SK-N-SH treated with all-trans-retinoic acid at 6 μM for 48 hours (cell line): ENCODE results near the gene TSHZ2.

ENCODE experiments used
- ATAC-seq: fragments of 200-7000 bp; cut with Tn5 transposase; 3 replicates; pipeline ENCODE4 v1.9.1; 2020; ENCODE audit warnings: mild to moderate bottlenecking, moderate library complexity
- ESRRG ChIP-seq: fragments of 250-450 bp; sonication (Bioruptor Pico); IDR thresholded peaks from 2 replicates; pipeline ENCODE4 v1.6.1; 2021; ENCODE audit warnings: mild to moderate bottlenecking
- ISL1 ChIP-seq: fragments of 250-450 bp; sonication (Bioruptor Pico); IDR thresholded peaks from 2 replicates; pipeline ENCODE4 v2.1.2; 2022; ENCODE audit warnings: mild to moderate bottlenecking, moderate library complexity
- OSR1 ChIP-seq: fragments of 250-450 bp; sonication (Bioruptor Pico); IDR thresholded peaks from 2 replicates; pipeline ENCODE4 v1.8.0; 2022; ENCODE audit warnings: moderate library complexity, mild to moderate bottlenecking, inconsistent platforms
- PATZ1 ChIP-seq: fragments of 250-450 bp; sonication (Bioruptor Pico); IDR thresholded peaks from 2 replicates; pipeline ENCODE4 v1.8.0; 2020; ENCODE audit warnings: mild to moderate bottlenecking, moderate library complexity, borderline replicate concordance
- POU6F1 ChIP-seq: fragments of 250-450 bp; sonication (Bioruptor Pico); IDR thresholded peaks from 2 replicates; pipeline ENCODE4 v1.8.0; 2021; ENCODE audit warnings: low read depth, mild to moderate bottlenecking, moderate library complexity, borderline replicate concordance
- PPARA ChIP-seq: fragments of 250-450 bp; sonication (Bioruptor Pico); IDR thresholded peaks from 2 replicates; pipeline ENCODE4 v1.5.0; 2020; ENCODE audit warnings: mild to moderate bottlenecking, borderline replicate concordance
- RARB ChIP-seq: fragments of 250-450 bp; sonication (Bioruptor Pico); IDR thresholded peaks from 2 replicates; pipeline ENCODE4 v1.8.0; 2021; ENCODE audit warnings: mild to moderate bottlenecking, moderate library complexity
- SNAI2 ChIP-seq: fragments of 250-450 bp; sonication (Bioruptor Pico); IDR thresholded peaks from 2 replicates; pipeline ENCODE4 v1.5.0; 2020; ENCODE audit warnings: mild to moderate bottlenecking, moderate library complexity
- TCF4 ChIP-seq: fragments of 250-450 bp; sonication (Bioruptor Pico); IDR thresholded peaks from 2 replicates; pipeline ENCODE4 v1.8.0; 2021; ENCODE audit warnings: mild to moderate bottlenecking, moderate library complexity, borderline replicate concordance
- TOX ChIP-seq: fragments of 250-450 bp; sonication (Bioruptor Pico); IDR thresholded peaks from 2 replicates; pipeline ENCODE4 v1.8.0; 2021; ENCODE audit warnings: mild to moderate bottlenecking, moderate library complexity, borderline replicate concordance
- ZFP3 ChIP-seq: fragments of 250-450 bp; sonication (Bioruptor Pico); IDR thresholded peaks from 2 replicates; pipeline ENCODE4 v1.5.0; 2020; ENCODE audit warnings: mild to moderate bottlenecking, moderate library complexity
- ZFP30 ChIP-seq: fragments of 450-650 bp; formaldehyde crosslinking; IDR thresholded peaks from 2 replicates; pipeline ENCODE4 v1.5.0; 2022; ENCODE audit warnings: mild to moderate bottlenecking, moderate library complexity
- ZNF565 ChIP-seq: fragments of 450-650 bp; formaldehyde crosslinking; conservative IDR thresholded peaks from 2 replicates; pipeline ENCODE4 v1.5.0; 2020; ENCODE audit warnings: low read depth, mild to moderate bottlenecking, moderate library complexity
- ZNF70 ChIP-seq: fragments of 450-650 bp; formaldehyde crosslinking; IDR thresholded peaks from 2 replicates; pipeline ENCODE4 v1.5.0; 2020; ENCODE audit warnings: mild to moderate bottlenecking, moderate library complexity
- ZNF8 ChIP-seq: fragments of 450-650 bp; formaldehyde crosslinking; IDR thresholded peaks from 2 replicates; pipeline ENCODE4 v1.5.0; 2020; ENCODE audit warnings: mild to moderate bottlenecking, moderate library complexity
- TF ChIP-seq, protein P1 (sequence below): fragments of 250-450 bp; sonication (Bioruptor Pico); IDR thresholded peaks from 2 replicates; pipeline ENCODE4 v1.5.1; 2020; ENCODE audit warnings: low read depth, mild to moderate bottlenecking, moderate library complexity
- TF ChIP-seq, protein P2 (sequence below): fragments of 250-450 bp; sonication (Bioruptor Pico); IDR thresholded peaks from 2 replicates; pipeline ENCODE4 v1.5.1; 2021; ENCODE audit warnings: mild to moderate bottlenecking, moderate library complexity
- TF ChIP-seq, protein P3 (sequence below): fragments of 250-450 bp; sonication (Bioruptor Pico); IDR thresholded peaks from 2 replicates; pipeline ENCODE4 v1.5.0; 2020; ENCODE audit warnings: mild to moderate bottlenecking, moderate library complexity

The TSHZ2 gene

GRCh38 chr20:53044296-53044695 lies 72.1 kb downstream of the TSHZ2 start:
- TF ChIP-seq POU6F1 = no peak
- ATAC-seq = no peak

GRCh38 chr20:53045941-53046340 lies 73.8 kb downstream of the TSHZ2 start:
- TF ChIP-seq ZNF8 (CRISPR knock-in tag) (no peak), PATZ1 (no peak), ISL1 (0 out of 2 replicates have a peak, but pooled peaks have one; percentile 5), ZNF70 (CRISPR knock-in tag) (no peak)
- TF ChIP-seq, protein P1, sequence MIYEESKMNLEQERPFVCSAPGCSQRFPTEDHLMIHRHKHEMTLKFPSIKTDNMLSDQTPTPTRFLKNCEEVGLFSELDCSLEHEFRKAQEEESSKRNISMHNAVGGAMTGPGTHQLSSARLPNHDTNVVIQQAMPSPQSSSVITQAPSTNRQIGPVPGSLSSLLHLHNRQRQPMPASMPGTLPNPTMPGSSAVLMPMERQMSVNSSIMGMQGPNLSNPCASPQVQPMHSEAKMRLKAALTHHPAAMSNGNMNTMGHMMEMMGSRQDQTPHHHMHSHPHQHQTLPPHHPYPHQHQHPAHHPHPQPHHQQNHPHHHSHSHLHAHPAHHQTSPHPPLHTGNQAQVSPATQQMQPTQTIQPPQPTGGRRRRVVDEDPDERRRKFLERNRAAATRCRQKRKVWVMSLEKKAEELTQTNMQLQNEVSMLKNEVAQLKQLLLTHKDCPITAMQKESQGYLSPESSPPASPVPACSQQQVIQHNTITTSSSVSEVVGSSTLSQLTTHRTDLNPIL = no peak

DNA sequence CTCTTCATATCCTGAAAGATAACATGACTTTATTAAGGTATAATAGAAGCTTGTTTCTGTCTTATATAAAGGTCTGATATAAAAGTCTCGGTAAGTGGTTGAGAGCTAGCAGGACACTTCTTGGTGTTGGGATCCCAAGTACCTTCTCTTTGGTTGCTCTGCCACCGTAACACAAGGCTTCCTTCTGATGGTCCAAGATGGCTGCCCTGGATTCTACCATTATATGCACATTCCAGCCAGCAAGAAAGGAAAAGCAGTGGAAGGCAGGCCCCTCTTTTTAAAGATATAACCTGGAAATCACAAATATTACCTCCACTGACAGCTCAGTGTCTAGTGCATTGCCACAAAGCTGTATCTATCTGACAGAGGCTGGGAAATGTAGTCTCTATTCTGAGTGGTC lies 75.0 kb downstream of the TSHZ2 start:
- TF ChIP-seq, protein P1 = no peak
- TF ChIP-seq ZNF565 (CRISPR knock-in tag) = peak; percentile 95
- TF ChIP-seq, protein P2, sequence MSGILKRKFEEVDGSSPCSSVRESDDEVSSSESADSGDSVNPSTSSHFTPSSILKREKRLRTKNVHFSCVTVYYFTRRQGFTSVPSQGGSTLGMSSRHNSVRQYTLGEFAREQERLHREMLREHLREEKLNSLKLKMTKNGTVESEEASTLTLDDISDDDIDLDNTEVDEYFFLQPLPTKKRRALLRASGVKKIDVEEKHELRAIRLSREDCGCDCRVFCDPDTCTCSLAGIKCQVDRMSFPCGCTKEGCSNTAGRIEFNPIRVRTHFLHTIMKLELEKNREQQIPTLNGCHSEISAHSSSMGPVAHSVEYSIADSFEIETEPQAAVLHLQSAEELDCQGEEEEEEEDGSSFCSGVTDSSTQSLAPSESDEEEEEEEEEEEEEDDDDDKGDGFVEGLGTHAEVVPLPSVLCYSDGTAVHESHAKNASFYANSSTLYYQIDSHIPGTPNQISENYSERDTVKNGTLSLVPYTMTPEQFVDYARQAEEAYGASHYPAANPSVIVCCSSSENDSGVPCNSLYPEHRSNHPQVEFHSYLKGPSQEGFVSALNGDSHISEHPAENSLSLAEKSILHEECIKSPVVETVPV (CRISPR knock-in tag) = no peak
- TF ChIP-seq, all 23 proteins: peak for 1
- no peak for ATAC-seq

More at GRCh38 chr20:53045941-53046340, 73.8 kb downstream of the TSHZ2 start:
- ATAC-seq = no peak

DNA sequence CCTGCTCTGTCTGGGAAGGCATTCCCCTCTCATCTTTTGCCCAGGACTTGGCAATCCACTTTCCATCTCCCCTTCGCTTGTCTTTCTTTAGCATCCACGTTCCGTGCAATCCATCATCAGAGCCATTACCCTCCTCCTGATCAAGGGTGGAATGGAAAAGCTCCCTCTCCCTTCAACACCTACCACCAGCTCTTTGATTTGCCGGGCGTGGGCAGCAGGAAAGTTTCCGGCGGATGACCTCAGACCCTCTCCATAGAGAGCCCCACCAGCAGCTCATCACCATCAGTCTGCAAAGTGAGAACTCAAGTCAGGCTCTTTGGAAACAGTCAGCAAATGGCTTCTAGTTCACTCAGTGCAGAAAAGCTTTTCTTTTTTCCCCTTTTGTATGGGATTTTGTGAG lies 76.2 kb downstream of the TSHZ2 start:
- no peak for ATAC-seq
- TF ChIP-seq PPARA (CRISPR knock-in tag) (no peak), TOX (no peak), POU6F1 (no peak), TCF4 (no peak), ESRRG (CRISPR knock-in tag) (no peak), SNAI2 (CRISPR knock-in tag) (no peak), ISL1 (no peak), ZFP3 (CRISPR knock-in tag) (no peak), ZNF8 (CRISPR knock-in tag) (no peak)
- TF ChIP-seq, protein P2 (CRISPR knock-in tag) = no peak

DNA sequence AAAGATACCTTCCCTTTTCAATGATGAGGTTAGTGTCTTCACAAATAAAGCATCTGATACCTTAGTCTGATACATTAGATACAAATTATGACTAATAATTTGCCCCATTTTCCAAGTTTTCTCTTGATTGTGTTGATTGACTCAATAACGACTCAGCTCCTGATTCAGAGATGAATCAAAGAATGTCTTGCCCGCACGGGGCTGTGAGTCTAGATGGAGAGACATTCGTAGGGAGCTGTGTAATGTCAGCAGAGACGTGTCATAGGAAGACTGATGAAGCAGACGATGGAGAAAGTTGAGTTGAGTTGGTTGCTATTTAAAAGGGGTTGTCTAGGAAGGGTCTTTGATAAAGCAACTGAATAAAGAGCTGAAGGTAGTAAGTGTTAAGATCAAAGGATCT lies 78.2 kb downstream of the TSHZ2 start:
- no peak for ATAC-seq
- TF ChIP-seq RARB (no peak), ZNF8 (CRISPR knock-in tag) (no peak), PATZ1 (no peak), TOX (no peak), ZFP30 (no peak), PPARA (CRISPR knock-in tag) (no peak), OSR1 (CRISPR knock-in tag) (no peak), TCF4 (no peak)
- TF ChIP-seq, protein P3, sequence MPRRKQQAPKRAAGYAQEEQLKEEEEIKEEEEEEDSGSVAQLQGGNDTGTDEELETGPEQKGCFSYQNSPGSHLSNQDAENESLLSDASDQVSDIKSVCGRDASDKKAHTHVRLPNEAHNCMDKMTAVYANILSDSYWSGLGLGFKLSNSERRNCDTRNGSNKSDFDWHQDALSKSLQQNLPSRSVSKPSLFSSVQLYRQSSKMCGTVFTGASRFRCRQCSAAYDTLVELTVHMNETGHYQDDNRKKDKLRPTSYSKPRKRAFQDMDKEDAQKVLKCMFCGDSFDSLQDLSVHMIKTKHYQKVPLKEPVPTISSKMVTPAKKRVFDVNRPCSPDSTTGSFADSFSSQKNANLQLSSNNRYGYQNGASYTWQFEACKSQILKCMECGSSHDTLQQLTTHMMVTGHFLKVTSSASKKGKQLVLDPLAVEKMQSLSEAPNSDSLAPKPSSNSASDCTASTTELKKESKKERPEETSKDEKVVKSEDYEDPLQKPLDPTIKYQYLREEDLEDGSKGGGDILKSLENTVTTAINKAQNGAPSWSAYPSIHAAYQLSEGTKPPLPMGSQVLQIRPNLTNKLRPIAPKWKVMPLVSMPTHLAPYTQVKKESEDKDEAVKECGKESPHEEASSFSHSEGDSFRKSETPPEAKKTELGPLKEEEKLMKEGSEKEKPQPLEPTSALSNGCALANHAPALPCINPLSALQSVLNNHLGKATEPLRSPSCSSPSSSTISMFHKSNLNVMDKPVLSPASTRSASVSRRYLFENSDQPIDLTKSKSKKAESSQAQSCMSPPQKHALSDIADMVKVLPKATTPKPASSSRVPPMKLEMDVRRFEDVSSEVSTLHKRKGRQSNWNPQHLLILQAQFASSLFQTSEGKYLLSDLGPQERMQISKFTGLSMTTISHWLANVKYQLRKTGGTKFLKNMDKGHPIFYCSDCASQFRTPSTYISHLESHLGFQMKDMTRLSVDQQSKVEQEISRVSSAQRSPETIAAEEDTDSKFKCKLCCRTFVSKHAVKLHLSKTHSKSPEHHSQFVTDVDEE = no peak
